H1 (cell line): ENCODE data around the gene SPECC1. TPM values are rescaled to one million over a fixed set of nuclear protein-coding genes. Genes with fewer than 3 reads are reported as not detected.

Experiments
- CHD1 ChIP-seq: IDR thresholded peaks from 2 replicates; pipeline ENCODE4 v1.6.1; 2012; ENCODE audit warnings: low read depth, low read length, improper control_type of control experiment
- JUN ChIP-seq: IDR thresholded peaks from 2 replicates; pipeline ENCODE4 v1.6.1; 2011; ENCODE audit warnings: low read depth, mild to moderate bottlenecking, improper control_type of control experiment, low read length
- KDM4A ChIP-seq: IDR thresholded peaks from one replicate; pipeline ENCODE4 v1.7.1; 2012; ENCODE audit warnings: low read depth, mild to moderate bottlenecking, moderate library complexity, low read length, inconsistent platforms; ENCODE audit not compliant: severe bottlenecking
- POLR2AphosphoS5 ChIP-seq: IDR thresholded peaks from 2 replicates; pipeline ENCODE4 v1.6.1; 2011; ENCODE audit warnings: low read depth, low read length
- RAD21 ChIP-seq, 2 experiments: IDR thresholded peaks in 1 of 2; conservative IDR thresholded peaks in 1 of 2; 2 replicates each; pipeline ENCODE4 v1.6.1; 2011; ENCODE audit warnings: low read depth in 2 of 2, low read length in 2 of 2, improper control_type of control experiment in 1 of 2, inconsistent platforms in 1 of 2, mild to moderate bottlenecking in 1 of 2, moderate library complexity in 1 of 2
- RBBP5 ChIP-seq: IDR thresholded peaks from 2 replicates; pipeline ENCODE4 v1.7.1; 2012; ENCODE audit warnings: low read depth, mild to moderate bottlenecking, inconsistent platforms, low read length, moderate library complexity, borderline replicate concordance
- polyA plus RNA-seq, 7 experiments: library from polyadenylated mRNA; depleted of rRNA in 3 of 7; stranded (reverse) in 5 of 7; unstranded in 2 of 7; fragments of >200 nt in 5 of 7; fragments of 200-250 nt in 2 of 7; gene quantifications; 1 replicate in 5 of 7; 2 replicates in 1 of 7; 4 replicates in 1 of 7; pipeline versions ENCODE4 v1.2.1 to v1.2.3, GENCODE V29; 2011 to 2013; ENCODE audit warnings: missing spikeins in 2 of 7, mixed read lengths in 2 of 7
- total RNA-seq: library from RNA; stranded (reverse); fragmentation: NEBNext Ultra II Directional; extraction: Animal tissue kit (Norgen Biotek cat#: 25700); gene quantifications from 2 replicates; pipeline ENCODE4 v1.2.1, GENCODE V29; 2021
- TF ChIP-seq, protein P1 (sequence below): IDR thresholded peaks from 2 replicates; pipeline ENCODE4 v1.6.1; 2012; ENCODE audit warnings: inconsistent platforms

Gene SPECC1
- total and polyA plus RNA-seq, 2 of the 8 experiments (the other 6 are each of a cell fraction or from before 2014, with no cell fraction given), result 35.8 to 87.9 TPM

GRCh38 chr17:20095336-20096080 is 86.3 kb downstream of the SPECC1 start (continued):
- peak; percentile 33 to 55; a peak in 3 of 4 replicates for TF ChIP-seq RAD21 (IDR thresholded peaks at IDR 0.05 in 1 of 2, conservative IDR thresholded peaks at IDR 0.05 in 1 of 2; ENCODE audit: low read depth in 2 of 2, low read length in 2 of 2)
- TF ChIP-seq POLR2AphosphoS5, result no peak
- no peak for TF ChIP-seq JUN
- no peak for TF ChIP-seq CHD1
- TF ChIP-seq RBBP5, result no peak
- no peak for TF ChIP-seq KDM4A
- TF ChIP-seq, protein P1, sequence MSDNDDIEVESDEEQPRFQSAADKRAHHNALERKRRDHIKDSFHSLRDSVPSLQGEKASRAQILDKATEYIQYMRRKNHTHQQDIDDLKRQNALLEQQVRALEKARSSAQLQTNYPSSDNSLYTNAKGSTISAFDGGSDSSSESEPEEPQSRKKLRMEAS, result 0 out of 2 replicates have a peak, but pooled peaks have one; percentile 38
